ENCODE results near the gene TP73.
"Not testable (repeated sequence)": the region's sequence is repeated elsewhere in the genome, so short reads cannot be mapped to it uniquely, and the experiment has no call there.

The TP73 gene

GRCh38 chr1:3721955-3722465 is 69.7 kb downstream of the TP73 start:
- no peaks in the 10 kb centered on the region for H3K4me1 ChIP-seq (ENCODE audit: insufficient read depth, low read length)
- peaks cover 0 to 25% of the 10 kb centered on the region in 2 donors for H3K27me3 ChIP-seq (ENCODE audit: control insufficient read depth in 1 of 2, insufficient read depth in 2 of 2, low read length in 2 of 2)
- no peak overlapping the region for H3K27ac ChIP-seq (ENCODE audit: low read depth, low read length)
- H3K9me3 ChIP-seq (ENCODE audit: low read length) = no peaks in the 10 kb centered on the region
- no peak overlapping the region for H3K9ac ChIP-seq (ENCODE audit: low read length)
- H3K4me3 ChIP-seq (ENCODE audit: low read depth in 1 of 2, low read length in 2 of 2) = no peak overlapping the region
- H3K36me3 ChIP-seq (ENCODE audit: insufficient read depth, low read length) = no peaks in the 10 kb centered on the region

GRCh38 chr1:3722846-3723245 is 70.5 kb downstream of the TP73 start:
- no peak overlapping the region for H3K27ac ChIP-seq (ENCODE audit: low read depth, low read length)
- no peak overlapping the region for H3K9ac ChIP-seq (ENCODE audit: low read length)
- no peak overlapping the region for H3K4me3 ChIP-seq (ENCODE audit: low read depth in 1 of 2, low read length in 2 of 2)
- no peaks in the 10 kb centered on the region for H3K9me3 ChIP-seq (ENCODE audit: low read length)
- H3K4me1 ChIP-seq (ENCODE audit: insufficient read depth, low read length) = no peaks in the 10 kb centered on the region
- H3K36me3 ChIP-seq (ENCODE audit: insufficient read depth, low read length) = no peaks in the 10 kb centered on the region
- peaks cover 0 to 21% of the 10 kb centered on the region in 2 donors for H3K27me3 ChIP-seq (ENCODE audit: control insufficient read depth in 1 of 2, insufficient read depth in 2 of 2, low read length in 2 of 2)

GRCh38 chr1:3724416-3725030 is 72.2 kb downstream of the TP73 start:
- peaks cover 0 to 15% of the 10 kb centered on the region in 2 donors for H3K27me3 ChIP-seq (ENCODE audit: control insufficient read depth in 1 of 2, insufficient read depth in 2 of 2, low read length in 2 of 2)
- H3K27ac ChIP-seq (ENCODE audit: low read depth, low read length); H3K4me3 ChIP-seq (ENCODE audit: low read depth in 1 of 2, low read length in 2 of 2); H3K9ac ChIP-seq (ENCODE audit: low read length); H3K9me3 ChIP-seq (ENCODE audit: low read length); H3K4me1 ChIP-seq (ENCODE audit: insufficient read depth, low read length); H3K36me3 ChIP-seq (ENCODE audit: insufficient read depth, low read length): not testable (repeated sequence)

GRCh38 chr1:3725366-3725765 is 73.0 kb downstream of the TP73 start:
- Histone ChIP-seq H3K4me3 (ENCODE audit: low read depth in 1 of 2, low read length in 2 of 2) (no peak overlapping the region), H3K4me1 (ENCODE audit: insufficient read depth, low read length) (no peaks in the 10 kb centered on the region), H3K36me3 (ENCODE audit: insufficient read depth, low read length) (no peaks in the 10 kb centered on the region), H3K9me3 (ENCODE audit: low read length) (no peaks in the 10 kb centered on the region), H3K27me3 (ENCODE audit: control insufficient read depth in 1 of 2, insufficient read depth in 2 of 2, low read length in 2 of 2) (peaks cover 0 to 19% of the 10 kb centered on the region in 2 donors), H3K27ac (ENCODE audit: low read depth, low read length) (no peak overlapping the region), H3K9ac (ENCODE audit: low read length) (no peak overlapping the region)

- Histone ChIP-seq H3K4me1 (ENCODE audit: insufficient read depth, low read length) (no peaks in the 10 kb centered on the region), H3K27me3 (ENCODE audit: control insufficient read depth in 1 of 2, insufficient read depth in 2 of 2, low read length in 2 of 2) (peaks cover 0 to 31% of the 10 kb centered on the region in 2 donors), H3K9me3 (ENCODE audit: low read length) (no peaks in the 10 kb centered on the region), H3K36me3 (ENCODE audit: insufficient read depth, low read length) (no peaks in the 10 kb centered on the region), H3K9ac (ENCODE audit: low read length) (no peak overlapping the region), H3K4me3 (ENCODE audit: low read depth in 1 of 2, low read length in 2 of 2) (no peak overlapping the region), H3K27ac (ENCODE audit: low read depth, low read length) (no peak overlapping the region)
These were observed 74.9 kb downstream of the TP73 start for GRCh38 chr1:3727042-3727824.

GRCh38 chr1:3727825-3728776 is 75.8 kb downstream of the TP73 start:
- H3K9ac ChIP-seq (ENCODE audit: low read length) = no peak overlapping the region
- no peak overlapping the region for H3K27ac ChIP-seq (ENCODE audit: low read depth, low read length)
- no peaks in the 10 kb centered on the region for H3K9me3 ChIP-seq (ENCODE audit: low read length)
- H3K4me1 ChIP-seq (ENCODE audit: insufficient read depth, low read length) = no peaks in the 10 kb centered on the region
- no peaks in the 10 kb centered on the region for H3K36me3 ChIP-seq (ENCODE audit: insufficient read depth, low read length)
- no peak overlapping the region for H3K4me3 ChIP-seq (ENCODE audit: low read depth in 1 of 2, low read length in 2 of 2)
- peaks cover 0 to 34% of the 10 kb centered on the region in 2 donors for H3K27me3 ChIP-seq (ENCODE audit: control insufficient read depth in 1 of 2, insufficient read depth in 2 of 2, low read length in 2 of 2)

GRCh38 chr1:3729594-3730542 is 77.6 kb downstream of the TP73 start:
- Histone ChIP-seq H3K36me3 (ENCODE audit: insufficient read depth, low read length) (no peaks in the 10 kb centered on the region), H3K27ac (ENCODE audit: low read depth, low read length) (no peak overlapping the region), H3K27me3 (ENCODE audit: control insufficient read depth in 1 of 2, insufficient read depth in 2 of 2, low read length in 2 of 2) (peaks cover 0 to 42% of the 10 kb centered on the region in 2 donors), H3K4me1 (ENCODE audit: insufficient read depth, low read length) (no peaks in the 10 kb centered on the region), H3K9ac (ENCODE audit: low read length) (no peak overlapping the region), H3K9me3 (ENCODE audit: low read length) (no peaks in the 10 kb centered on the region), H3K4me3 (ENCODE audit: low read depth in 1 of 2, low read length in 2 of 2) (no peak overlapping the region)

- Histone ChIP-seq H3K27me3 (ENCODE audit: control insufficient read depth in 1 of 2, insufficient read depth in 2 of 2, low read length in 2 of 2) (peaks cover 0 to 42% of the 10 kb centered on the region in 2 donors), H3K9ac (ENCODE audit: low read length) (no peak overlapping the region)
These were observed 78.4 kb downstream of the TP73 start for GRCh38 chr1:3730543-3731247.

GRCh38 chr1:3731583-3732433 is 79.5 kb downstream of the TP73 start:
- Histone ChIP-seq H3K9me3 (ENCODE audit: low read length) (no peaks in the 10 kb centered on the region), H3K4me1 (ENCODE audit: insufficient read depth, low read length) (no peaks in the 10 kb centered on the region), H3K4me3 (ENCODE audit: low read depth in 1 of 2, low read length in 2 of 2) (no peak overlapping the region), H3K27ac (ENCODE audit: low read depth, low read length) (no peak overlapping the region), H3K9ac (ENCODE audit: low read length) (no peak overlapping the region), H3K27me3 (ENCODE audit: control insufficient read depth in 1 of 2, insufficient read depth in 2 of 2, low read length in 2 of 2) (peaks cover 0 to 42% of the 10 kb centered on the region in 2 donors), H3K36me3 (ENCODE audit: insufficient read depth, low read length) (peaks cover 14% of the 10 kb centered on the region)

More at GRCh38 chr1:3730543-3731247, 78.4 kb downstream of the TP73 start:
- Histone ChIP-seq H3K9me3 (ENCODE audit: low read length) (no peaks in the 10 kb centered on the region), H3K4me3 (ENCODE audit: low read depth in 1 of 2, low read length in 2 of 2) (no peak overlapping the region), H3K36me3 (ENCODE audit: insufficient read depth, low read length) (peaks cover 3% of the 10 kb centered on the region), H3K4me1 (ENCODE audit: insufficient read depth, low read length) (no peaks in the 10 kb centered on the region), H3K27ac (ENCODE audit: low read depth, low read length) (no peak overlapping the region)

Data from muscle layer of colon (tissue), 2 donors.